GM18858 (cell line): ENCODE measurements around the gene VMP1.
A peak's percentile ranks its signal among the peaks of the same experiment; 100 is the strongest.

Experiments used
- ATAC-seq: cut with Tn5 transposase; IDR thresholded peaks from one replicate; pipeline ENCODE4 v1.9.1; 2021; ENCODE audit not compliant: unreplicated experiment

The VMP1 gene

GRCh38 chr17:59707149-59707970, at the start of gene VMP1, which contains the start of gene PTRH2:
Gene VMP1, plus strand, starts transcription at chr17:59707654. Its CDS starts 23,793 bp downstream, at chr17:59731447.
Gene PTRH2, minus strand, starts transcription at chr17:59707430. Its CDS starts 9,452 bp downstream, at chr17:59697978.
- peak; percentile 89 for ATAC-seq

- ATAC-seq, result no peak
Measured at GRCh38 chr17:59666235-59666634, 41.2 kb upstream of the VMP1 start.

GRCh38 chr17:59668816-59669215, 38.6 kb upstream of the VMP1 start:
- ATAC-seq, result no peak

- ATAC-seq, result no peak
Measured at GRCh38 chr17:59669411-59669810, 38.0 kb upstream of the VMP1 start.

GRCh38 chr17:59669944-59670343, 37.5 kb upstream of the VMP1 start:
- ATAC-seq, result no peak

- ATAC-seq, result no peak
Measured at GRCh38 chr17:59671386-59671785, 36.1 kb upstream of the VMP1 start.

- ATAC-seq, result no peak
Measured at GRCh38 chr17:59675231-59675630, 32.2 kb upstream of the VMP1 start.

GRCh38 chr17:59676716-59677115, 30.7 kb upstream of the VMP1 start:
- ATAC-seq, result no peak

- no peak for ATAC-seq
Measured at GRCh38 chr17:59678918-59679317, 28.5 kb upstream of the VMP1 start.

- ATAC-seq, result no peak
Measured at GRCh38 chr17:59680314-59680713, 27.1 kb upstream of the VMP1 start.

- no peak for ATAC-seq
Measured at GRCh38 chr17:59683283-59683682, 24.2 kb upstream of the VMP1 start.

GRCh38 chr17:59684967-59685366, 22.5 kb upstream of the VMP1 start:
- no peak for ATAC-seq

GRCh38 chr17:59688008-59688407, 19.4 kb upstream of the VMP1 start:
- ATAC-seq, result no peak

GRCh38 chr17:59688496-59688895, 19.0 kb upstream of the VMP1 start:
- ATAC-seq, result no peak

- no peak for ATAC-seq
Measured at GRCh38 chr17:59693582-59693981, 13.9 kb upstream of the VMP1 start.

GRCh38 chr17:59694344-59694743, 13.1 kb upstream of the VMP1 start:
- no peak for ATAC-seq

- no peak for ATAC-seq
Measured at GRCh38 chr17:59695945-59696681, 11.3 kb upstream of the VMP1 start.

GRCh38 chr17:59696682-59697277, 10.7 kb upstream of the VMP1 start:
- no peak for ATAC-seq

GRCh38 chr17:59698143-59698542, 9.3 kb upstream of the VMP1 start:
- no peak for ATAC-seq

- ATAC-seq, result no peak
Measured at GRCh38 chr17:59699218-59699617, 8.2 kb upstream of the VMP1 start.

- no peak for ATAC-seq
Measured at GRCh38 chr17:59699786-59700185, 7.7 kb upstream of the VMP1 start.

GRCh38 chr17:59702304-59702703, 5.2 kb upstream of the VMP1 start:
- ATAC-seq, result no peak
